Measurements from ENCODE around the gene SLC49A4.
A peak's percentile ranks its signal among the peaks of the same experiment; 100 is the strongest.

The SLC49A4 gene

DNA sequence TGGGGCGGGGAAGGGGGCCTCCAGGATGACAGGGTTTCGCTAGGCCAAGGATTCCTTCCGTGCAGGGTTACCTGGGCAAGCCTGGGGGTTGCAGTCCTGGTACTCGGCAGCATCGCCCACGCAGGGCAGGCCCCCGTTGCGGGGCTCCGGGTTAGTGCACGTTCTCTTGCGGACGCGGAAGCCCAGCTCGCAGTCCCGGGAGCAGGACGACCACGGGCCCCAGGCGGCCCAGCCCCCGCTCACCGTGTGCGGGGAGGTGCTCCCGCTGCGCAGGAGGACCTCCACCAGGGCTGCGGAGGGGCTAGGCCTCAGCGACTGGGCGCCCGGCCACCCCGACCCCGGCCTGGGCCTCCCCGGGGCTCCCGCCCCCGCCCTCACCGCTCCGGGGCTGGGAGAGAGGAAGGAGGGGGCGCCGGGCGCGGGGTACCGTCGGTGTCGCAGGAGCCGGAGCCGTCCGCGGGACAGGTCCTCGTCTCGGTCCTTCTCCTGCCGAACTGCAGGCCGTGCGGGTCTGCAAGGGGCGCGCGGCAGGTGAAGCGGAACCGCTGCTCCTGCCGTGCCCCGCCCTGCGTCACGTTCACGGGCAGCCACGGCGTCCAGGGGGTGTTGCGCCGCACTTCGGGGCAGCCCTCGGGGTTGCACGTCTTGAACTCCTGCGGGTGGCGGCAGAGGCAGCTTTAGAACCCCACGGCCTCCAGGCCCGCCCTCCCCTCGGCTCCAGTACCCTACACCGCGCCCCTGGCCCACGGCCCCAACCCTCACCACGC, 118.1 kb downstream of the SLC49A4 start:
- no peak for DNase-seq

DNA sequence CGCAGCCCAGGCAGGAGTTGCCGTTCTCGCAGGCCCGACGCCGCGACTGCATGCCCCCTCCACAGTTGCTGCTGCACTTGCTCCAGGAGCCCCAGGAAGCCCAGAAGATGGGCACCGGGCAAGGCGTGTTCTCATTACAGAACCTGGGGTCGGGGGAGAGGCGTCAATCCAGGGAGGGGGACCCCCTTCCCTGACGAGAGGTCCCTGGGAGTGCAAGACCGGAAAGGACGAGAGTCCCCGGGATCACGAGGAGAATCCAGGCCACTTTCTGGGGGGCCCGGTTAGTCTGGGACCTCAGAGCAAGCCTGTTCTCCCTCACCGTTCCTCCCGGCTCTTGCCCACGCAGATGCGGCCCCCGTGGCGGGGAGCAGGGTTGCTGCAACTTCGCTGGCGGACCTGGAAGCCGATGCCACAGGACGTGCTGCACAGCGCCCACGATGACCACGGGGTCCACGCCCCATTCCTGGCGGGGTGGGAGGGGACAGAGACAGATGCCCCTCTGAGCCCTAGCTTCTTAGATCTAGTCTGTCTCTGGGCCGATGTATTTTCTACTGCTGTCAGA, 118.8 kb downstream of the SLC49A4 start:
- DNase-seq: no peak

DNA sequence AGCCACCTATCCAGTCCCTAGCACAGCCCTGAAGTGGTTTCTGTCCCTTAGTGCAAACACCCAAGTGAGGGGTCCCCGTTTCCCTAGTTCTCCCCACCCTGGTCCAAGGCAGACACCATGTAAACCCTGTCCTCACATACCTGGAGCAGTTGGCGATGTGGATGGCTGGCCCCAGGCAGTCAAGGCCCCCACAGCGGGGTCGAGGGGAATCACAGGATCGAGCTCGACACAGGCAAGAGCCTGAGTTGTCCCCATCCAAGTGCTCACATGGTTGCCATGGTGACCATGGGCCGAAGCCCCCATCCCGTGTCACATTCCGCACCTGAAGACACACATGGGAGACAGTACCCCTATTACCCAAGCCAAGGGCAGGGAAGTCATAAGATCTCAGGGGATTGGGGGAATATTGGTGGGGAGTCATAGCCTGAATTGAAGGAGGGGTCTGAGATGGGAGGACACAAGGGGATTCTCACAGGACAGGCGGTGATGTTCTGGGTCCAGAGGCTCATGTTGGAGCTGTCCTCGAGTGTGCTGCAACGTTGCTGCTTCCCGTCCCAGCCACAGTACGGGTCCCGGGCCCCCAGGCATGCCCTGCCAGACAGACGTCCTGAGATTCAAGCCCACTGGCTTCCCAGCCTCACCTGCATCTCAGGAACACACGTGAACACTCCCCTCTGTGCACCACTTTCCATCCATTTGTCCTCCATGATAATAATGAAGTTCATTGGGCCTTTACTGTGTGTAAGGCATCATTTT, 120.6 kb downstream of the SLC49A4 start:
- DNase-seq: no peak

DNA sequence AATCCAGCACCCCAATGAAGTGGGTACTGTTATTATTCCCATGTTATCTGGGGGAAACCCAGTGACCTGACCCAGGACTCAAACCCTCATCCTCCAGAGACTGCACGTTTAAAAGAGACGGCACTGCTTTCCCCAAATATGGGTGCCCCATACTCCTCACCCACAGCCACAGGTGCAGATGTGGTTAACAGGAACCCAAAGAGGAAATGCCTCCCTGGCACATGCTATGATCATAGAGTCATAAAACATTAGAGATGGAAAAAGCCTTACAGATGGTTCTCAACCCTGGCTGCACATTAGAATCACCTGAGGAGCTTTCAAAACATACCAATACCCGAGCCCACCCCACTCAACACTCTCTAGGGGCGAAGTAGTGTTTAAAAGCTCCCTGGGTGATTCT, 121.2 kb downstream of the SLC49A4 start:
- DNase-seq: no peak

DNA sequence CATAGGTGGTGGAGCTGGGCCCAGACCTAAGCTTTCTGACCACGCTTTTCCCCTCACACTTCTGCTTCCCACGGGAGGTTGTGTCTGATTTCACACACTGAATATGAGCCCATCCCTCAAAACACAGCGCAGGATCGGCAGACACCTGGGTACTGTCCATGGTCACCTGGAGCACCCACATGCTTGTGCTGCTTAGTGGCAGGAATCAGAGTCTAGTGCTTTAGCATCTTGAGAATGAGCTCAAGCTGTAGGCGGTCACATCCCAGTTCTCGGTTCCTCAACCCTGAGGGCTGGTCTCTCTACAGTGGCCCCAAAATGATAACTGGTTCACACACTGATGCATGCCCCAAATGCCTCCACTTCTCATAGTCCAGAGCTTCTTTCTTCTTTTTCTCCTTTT, 121.7 kb downstream of the SLC49A4 start:
- no peak for DNase-seq

DNA sequence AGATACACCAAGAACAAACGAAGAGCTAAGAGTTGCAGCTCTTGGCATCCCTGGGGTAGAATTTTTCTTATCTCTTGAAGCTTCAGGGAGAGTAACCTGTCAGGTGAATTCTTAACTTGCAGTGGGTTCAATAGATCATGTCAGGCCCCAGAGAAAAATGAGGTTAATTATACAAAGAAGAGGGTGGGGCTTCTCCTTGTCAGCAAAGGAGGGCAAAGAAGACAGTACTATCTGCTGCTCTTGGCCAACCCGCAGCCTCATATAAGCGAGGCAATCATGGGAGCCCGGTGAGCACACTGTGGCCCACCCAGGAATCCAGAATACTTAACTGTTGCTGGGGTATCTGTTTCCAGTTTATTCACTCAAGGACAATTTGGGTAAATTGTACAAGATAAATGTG, 122.5 kb downstream of the SLC49A4 start:
- DNase-seq: no peak

DNA sequence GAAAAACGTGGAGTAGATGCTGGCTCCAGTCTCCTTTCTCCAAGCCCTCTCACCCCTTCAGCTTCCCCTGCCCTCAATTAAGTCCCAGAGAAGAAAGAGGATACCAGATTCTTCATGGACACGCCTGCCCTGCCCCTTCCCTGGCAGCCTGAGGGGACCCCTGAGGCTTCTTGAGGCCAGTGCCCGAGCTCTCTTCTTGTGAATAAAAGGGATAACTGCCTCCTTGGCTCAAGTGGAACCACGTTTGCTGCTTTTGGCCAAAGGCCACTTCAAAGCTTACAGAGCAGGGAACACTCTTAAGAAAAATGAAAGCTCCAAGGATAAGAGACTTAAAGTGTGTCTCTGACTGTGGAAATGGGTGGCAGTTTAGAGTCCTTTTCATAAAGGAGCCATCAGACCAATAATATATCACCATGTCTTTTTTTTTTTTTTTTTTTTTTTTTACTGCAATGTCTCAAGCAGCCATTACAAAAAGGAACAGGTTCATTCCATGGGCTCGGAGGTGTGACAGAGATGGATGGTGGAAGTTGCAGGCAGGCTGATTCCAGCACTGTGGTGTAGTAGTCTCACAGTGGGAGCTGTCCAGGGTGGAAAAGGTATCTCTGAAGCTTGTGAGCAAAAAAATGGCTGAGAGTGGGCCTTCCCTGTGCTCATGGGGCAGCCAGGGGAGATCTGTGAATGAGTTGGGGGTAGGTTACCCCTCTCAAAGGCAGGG, 123.9 kb downstream of the SLC49A4 start:
- no peak for DNase-seq

DNA sequence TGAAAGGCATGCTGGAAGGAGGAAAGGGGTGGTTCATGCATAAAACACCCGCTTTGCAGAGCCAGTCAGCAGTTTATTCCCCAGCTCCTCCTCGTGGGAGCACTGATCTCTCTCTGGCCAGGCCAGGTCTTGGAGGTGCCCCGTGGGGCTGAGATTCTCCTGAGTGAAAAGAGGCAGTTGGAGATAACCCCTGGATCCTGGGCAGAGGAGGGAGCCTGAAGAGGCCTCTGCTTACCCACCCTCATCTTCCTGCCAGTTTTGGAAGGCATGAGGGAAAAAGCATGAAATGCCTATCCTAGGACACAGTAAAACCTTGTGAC, 124.4 kb downstream of the SLC49A4 start:
- DNase-seq: no peak

DNA sequence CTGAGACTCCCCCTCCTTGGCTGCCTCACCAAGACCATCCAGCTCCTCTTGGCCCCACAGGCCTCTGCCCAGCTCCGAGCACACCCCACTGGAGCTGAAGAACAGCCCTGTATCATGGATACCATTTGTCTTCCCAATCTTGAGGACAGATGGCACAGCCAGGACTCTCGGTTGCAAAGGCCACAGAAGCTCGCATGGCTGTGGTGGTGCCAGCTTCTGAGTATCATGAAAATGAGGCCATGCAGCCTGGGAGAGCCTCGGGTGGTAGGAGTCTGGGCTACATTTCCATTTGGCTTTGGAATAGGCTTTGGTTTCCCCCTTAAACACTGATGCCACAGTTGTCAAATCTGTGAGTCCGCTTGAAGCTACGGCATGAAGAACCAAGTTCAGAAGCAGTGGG, 126.1 kb downstream of the SLC49A4 start:
- no peak for DNase-seq

DNA sequence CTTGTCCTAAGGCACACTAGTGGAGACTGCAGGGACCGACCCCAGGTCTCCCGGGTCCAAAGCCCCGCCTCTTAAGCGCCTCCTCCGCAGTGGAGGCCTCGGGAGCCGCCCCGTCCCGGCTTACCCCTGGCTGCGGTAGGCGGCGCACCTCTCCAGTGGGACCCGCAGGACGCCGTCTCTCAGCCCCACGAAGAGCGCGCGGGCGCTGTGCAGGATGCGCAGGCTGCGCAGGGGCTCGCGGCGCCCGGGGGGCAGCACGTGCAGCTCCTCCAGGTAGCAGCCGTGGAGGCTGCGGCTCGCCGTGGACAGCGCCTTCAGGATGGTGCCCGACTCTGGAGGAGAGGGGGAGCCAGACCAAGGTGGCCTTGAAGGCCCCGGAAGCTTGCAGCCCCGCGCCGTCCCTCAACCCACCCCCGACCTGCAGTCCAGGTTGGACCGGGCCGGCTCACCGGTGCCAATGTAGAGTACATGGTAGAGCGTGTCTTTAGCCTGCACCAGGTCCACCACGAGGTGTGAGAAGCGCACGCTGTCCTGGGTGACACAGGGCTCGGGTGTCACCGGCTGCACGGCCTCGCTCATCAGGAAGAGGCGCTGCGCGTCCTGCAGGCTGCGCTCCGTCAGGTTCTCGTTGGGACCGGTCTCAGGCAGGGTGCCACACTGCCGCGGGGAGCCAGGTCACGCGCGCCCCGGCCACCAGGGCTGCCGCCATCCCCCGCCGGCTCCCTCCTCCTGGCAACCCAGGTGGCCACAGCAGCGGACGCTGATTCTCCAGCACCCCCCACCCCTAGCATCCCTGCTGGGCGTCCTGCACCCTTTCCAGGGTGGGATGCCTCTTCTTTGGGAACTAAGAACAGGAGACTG, 127.2 kb downstream of the SLC49A4 start:
- peak; percentile 38 to 72 for DNase-seq

DNA sequence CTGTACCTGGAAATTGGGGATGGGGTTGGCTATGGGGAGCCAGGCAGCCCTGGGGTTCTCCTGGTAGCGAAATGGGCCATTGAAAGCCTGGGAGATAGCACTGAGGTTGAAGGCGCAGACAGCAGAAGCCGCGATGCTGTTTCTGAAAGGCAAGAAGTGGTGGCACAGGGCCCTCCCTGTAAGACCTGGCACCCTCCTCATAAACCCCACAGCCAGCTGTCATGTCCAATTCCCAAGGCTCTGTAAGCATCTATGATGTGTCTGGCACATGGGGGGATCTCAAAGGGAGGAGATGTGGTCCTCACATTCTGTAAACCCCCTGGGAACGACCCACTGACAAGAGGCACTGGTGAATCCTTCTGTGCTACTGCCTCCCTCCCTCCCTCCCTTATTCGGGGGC, 128.7 kb downstream of the SLC49A4 start:
- no peak for DNase-seq

DNA sequence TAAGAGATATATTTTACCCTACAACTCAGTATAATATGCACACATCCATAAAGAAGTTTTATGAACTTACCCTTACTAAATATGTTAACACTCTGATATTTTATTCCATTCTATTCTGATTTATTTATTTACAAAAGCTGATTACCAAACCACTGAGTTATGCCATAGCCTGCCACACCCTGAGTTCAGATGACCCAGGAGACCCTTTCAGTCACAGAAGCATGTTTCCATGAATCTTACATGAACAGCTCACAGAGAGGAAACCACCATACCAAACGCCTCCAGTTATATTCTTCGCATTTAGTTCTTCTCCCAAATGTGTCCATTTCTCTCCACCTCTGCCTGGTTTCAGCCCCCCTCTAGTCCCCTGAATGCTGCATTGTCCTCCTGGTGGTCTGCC, 129.2 kb downstream of the SLC49A4 start:
- no peak for DNase-seq

DNA sequence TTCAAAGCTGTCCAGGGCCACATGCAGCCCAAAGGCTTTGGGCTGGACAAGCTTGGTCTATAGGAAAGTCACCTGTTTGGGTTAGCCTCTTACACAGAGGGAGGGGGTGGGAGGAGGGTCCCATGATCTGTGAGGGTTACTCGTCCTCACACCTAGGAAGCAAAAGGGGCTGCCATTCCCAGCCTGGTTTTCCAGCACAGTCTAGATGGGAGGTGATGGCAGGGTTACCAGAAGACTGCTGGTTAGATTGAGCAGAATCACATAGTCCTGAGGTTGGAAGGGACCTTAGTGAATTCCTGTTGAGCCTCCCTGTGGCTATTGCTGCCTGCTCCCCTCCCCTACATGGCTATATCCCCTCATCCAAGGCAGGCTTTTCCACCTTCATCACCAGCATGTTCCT, 130.9 kb downstream of the SLC49A4 start:
- no peak for DNase-seq

DNA sequence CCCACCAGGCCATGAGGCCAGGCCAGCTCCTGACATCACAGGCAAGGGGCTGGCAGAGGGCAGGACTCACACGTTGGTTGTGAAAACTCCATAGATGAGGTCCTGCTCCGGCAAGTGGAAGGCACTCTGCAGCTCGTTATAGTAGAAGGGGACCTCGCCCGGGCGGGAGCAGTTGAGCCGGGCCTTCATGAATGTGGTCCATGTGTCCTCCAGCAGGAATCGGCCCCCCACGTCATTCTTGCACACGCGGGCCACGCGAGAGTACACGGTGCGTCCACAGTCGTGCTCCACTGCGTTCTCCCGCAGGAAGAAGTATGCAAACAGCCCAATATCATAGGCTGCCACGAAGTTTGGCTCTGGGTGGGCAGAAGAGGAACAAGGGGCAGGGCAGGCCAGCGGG, 131.5 kb downstream of the SLC49A4 start:
- no peak for DNase-seq

DNA sequence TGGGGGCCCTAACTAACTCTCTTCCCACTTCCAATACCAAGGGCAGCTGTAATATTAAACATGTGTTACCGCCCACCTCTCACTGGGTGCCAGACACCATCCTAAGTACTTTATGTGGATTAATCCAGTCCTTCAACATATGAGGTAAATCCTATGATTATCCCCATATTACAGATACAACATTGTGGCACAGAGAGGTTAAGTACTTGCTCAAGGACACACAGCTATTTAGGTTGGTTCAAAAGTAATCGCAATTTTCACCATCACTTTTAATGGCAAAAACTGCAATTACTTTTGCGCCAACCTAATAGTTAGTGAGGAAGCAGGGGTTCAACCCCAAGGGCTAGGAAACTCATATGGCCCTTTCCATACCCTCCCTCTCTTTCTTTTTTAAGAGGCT, 131.9 kb downstream of the SLC49A4 start:
- DNase-seq: no peak

DNA sequence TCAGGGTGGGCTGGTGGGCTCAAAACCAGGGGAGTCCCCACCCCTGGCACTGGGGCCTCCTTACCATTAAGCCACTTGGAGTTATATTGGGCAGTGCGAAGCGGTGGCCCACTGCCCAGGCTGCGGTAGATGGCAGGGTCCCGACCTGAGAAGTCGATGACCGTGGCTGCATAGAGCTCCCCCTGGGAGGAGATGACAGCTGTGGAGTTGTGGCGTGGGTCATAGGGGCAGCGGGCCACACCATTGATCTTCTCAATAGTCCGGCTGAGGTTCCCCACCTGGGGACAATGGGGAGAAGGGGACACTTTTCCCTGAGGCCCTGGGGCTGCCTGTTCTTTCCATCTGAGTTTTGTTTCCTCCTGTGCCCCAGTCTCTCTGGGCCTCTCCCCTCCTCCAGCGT, 132.9 kb downstream of the SLC49A4 start:
- no peak for DNase-seq

DNA sequence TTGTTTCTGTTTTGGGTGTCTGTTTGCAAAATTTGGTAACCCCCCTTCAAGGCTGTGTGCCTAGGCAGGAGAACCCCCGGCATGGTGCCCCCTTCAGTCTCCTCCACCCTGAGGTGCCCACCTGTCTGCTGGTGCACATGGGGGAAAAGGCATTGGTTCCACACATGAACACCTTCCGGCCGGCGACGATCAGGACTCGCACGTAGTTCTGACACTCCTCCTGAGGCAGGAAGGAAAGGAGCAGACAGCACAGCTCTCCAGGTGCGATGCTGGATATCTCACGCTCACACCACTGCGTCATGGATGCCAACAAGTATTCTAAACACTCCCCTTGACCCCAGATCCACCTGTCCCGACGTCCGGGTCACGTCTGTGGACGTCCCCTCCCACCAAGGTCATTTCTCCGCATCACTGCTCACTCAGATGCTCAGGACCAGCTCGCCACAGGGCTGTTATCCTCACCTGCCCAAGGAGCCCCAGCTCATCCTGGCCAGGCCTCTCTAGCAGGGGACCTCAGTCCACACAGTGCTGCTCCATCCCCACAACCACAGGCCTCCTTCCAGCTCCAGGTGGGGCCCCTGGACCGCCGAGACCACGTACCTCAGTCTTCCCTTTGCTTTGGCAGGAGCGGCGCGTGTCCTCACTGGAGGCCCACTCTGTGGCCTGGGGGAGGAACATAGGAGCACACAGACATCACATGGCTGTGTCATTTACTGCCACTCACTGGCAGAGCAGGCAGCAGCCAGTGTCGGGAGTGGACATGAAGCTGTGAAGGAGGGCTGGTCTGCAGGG, 133.7 kb downstream of the SLC49A4 start:
- no peak for DNase-seq

DNA sequence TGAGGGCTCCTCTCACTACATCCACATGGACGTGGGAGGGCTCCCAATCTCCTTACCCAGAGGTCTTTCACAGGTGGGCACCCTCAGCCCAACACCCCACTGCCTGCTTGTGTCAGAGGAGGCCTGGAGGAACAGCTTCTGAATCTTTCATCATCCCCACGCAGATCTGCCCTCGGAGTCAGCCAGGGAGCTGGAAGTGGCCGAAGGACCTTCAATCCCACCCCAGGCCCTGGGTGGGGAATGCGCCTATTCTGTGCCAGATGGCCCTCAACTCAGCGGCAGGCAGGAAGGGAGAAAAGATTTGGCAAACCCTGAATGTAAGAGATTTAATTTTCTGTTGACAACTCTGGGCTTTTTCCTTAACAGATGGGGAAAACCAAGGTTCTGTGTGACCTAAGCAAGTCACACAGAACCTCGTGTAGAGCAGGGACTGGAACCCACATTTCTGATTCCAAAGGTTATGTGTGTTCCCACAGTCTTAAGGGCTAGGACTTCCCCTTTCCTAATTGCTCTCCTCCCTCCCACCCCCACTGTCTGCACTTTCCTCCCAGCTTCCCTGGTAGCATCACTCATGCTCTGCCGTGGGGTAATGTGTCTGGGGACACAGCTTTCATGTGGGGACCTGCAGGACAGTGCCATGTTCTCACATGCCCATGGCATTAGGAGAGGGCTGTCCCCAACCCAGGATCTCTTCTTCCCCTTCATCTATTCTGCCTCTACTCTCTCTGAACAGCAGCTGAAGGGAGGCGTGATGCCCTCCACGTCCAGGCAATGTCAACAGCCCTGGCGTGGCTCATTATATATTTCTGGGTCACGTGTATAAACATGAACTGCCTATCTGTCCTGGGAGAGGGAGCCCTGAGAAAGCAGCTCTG, 134.6 kb downstream of the SLC49A4 start:
- DNase-seq: no peak

DNA sequence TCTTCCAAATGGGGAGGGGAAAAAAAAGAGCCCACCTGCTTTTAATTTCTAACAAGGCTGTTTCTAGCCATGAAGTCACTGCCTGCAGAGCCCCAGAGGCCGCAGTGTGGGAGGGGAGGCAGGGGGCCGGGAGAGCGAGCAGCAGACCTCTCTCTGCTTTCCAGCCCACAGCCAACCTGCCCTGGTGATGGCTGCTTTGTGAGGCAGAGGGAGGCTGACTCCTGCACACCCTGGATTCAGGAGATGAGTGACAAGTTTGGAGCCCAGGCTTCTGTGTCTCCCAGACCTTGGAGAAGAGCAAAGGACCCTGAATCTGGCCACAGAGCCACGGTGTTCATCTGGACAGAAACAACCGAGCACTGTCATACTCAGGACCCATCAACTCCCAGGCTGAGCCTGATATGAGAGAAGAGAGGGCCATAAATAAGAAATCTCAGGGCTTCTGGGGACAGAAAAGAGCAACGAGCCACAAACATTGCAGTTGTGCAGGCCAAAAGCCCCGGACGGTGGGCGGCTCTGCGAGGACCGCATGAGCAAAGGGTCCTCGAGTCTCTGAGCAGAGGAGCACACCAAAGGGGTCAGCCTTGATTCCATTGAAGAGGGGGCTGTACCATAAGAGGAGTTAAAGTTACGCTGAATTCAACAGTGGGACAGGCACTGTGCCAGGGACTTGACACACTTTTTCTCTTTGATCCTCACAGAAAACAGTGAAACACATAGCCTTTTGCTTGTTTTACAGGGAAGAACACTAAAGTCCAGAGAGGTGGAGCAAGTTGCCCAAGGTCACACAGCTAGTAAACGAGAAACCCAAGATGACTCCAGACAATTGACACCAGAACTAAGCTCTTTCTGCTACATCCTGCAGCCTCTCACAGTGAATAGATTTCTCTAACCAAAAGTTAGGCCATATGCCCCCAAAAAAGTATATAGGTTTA, 135.5 kb downstream of the SLC49A4 start:
- no peak for DNase-seq

Measured in NCI-H1930 (cell line).